GM12878 (cell line): ENCODE measurements around the gene BCKDHB. TPM values are rescaled to one million over a fixed set of nuclear protein-coding genes. Genes with fewer than 3 reads are reported as not detected.

Experiments used
- ATAC-seq: fragments of 200-7000 bp; cut with Tn5 transposase; 3 replicates; pipeline ENCODE4 v1.9.1; 2020; ENCODE audit warnings: mild to moderate bottlenecking, moderate library complexity
- BruUV-seq: library from RNA; stranded (reverse); fragments of 400-500 nt; replicated peaks from 2 replicates; lab custom pipeline; 2021; lab: Mats Ljungman, UMichigan
- CTCF ChIA-PET: fragments of 300-600 bp; sonication (Branson Sonifier 250); formaldehyde crosslinking; extraction: SDS; loops from one replicate; lab custom pipeline; 2021; ENCODE audit warnings: inconsistent platforms; lab: Yijun Ruan, JAX
- POLR2A ChIA-PET: fragments of 350-600 bp; formaldehyde crosslinking; extraction: SDS; loops from one replicate; lab custom pipeline; 2021; ENCODE audit warnings: inconsistent platforms; lab: Charles Lee
- RAD21 ChIA-PET: fragments of 300-600 bp; sonication (Branson Sonifier 250); formaldehyde crosslinking; loops from one replicate; lab custom pipeline; 2023; ENCODE audit warnings: antibody characterized with exemption; ENCODE audit not compliant: unreplicated experiment; lab: Charles Lee
- SMC1A ChIA-PET: fragments of 300-600 bp; sonication (Branson Sonifier 250); formaldehyde crosslinking; loops from one replicate; lab custom pipeline; 2023; ENCODE audit not compliant: unreplicated experiment, uncharacterized antibody; lab: Charles Lee
- DNase-seq: peaks from one replicate; pipeline ENCODE4 v3.0.0-alpha.2; 2011; ENCODE audit warnings: low read depth, low spot score
- FAIRE-seq: peaks from 3 replicates; lab custom pipeline; 2011; peaks lifted over from hg19 to GRCh38; lab: Jason Lieb, UNC
- H2AFZ ChIP-seq: 2 replicates; pipeline ENCODE4 v1.6.0; 2011; ENCODE audit warnings: low read depth, low read length, control low read depth; ENCODE audit not compliant: control insufficient read depth
- H3K27ac ChIP-seq: 2 replicates; pipeline ENCODE4 v1.5.1; 2011; ENCODE audit warnings: control low read depth; ENCODE audit not compliant: control insufficient read depth, insufficient read depth
- H3K27me3 ChIP-seq, 2 experiments: replicated peaks in 1 of 2; 2 replicates each; pipeline versions ENCODE4 v1.6.0 to v1.6.1; 2011; ENCODE audit warnings: low read length in 1 of 2; ENCODE audit not compliant: control insufficient read depth in 2 of 2, insufficient read depth in 2 of 2
- H3K36me3 ChIP-seq, 2 experiments: 2 replicates each; pipeline ENCODE4 v1.5.1; 2011; ENCODE audit warnings: low read length in 1 of 2; ENCODE audit not compliant: control insufficient read depth in 2 of 2, insufficient read depth in 2 of 2
- H3K4me1 ChIP-seq: 2 replicates; pipeline ENCODE4 v1.6.1; 2011; ENCODE audit warnings: mild to moderate bottlenecking, low read length, moderate library complexity, mixed read lengths; ENCODE audit not compliant: control insufficient read depth, insufficient read depth
- H3K4me2 ChIP-seq: 2 replicates; pipeline ENCODE4 v1.6.0; 2011; ENCODE audit warnings: control low read depth; ENCODE audit not compliant: control insufficient read depth, insufficient read depth
- H3K4me3 ChIP-seq: fragments of 200-600 bp; sonication (generic); 2 replicates; pipeline ENCODE4 v1.5.1; 2016
- H3K79me2 ChIP-seq: 2 replicates; pipeline ENCODE4 v1.6.0; 2011; ENCODE audit warnings: low read length; ENCODE audit not compliant: control insufficient read depth, insufficient read depth
- H3K9ac ChIP-seq: 2 replicates; pipeline ENCODE4 v1.8.0; 2011; ENCODE audit warnings: low read length, control low read depth, mixed read lengths; ENCODE audit not compliant: control insufficient read depth, insufficient read depth
- H3K9me3 ChIP-seq: replicated peaks from 3 replicates; pipeline ENCODE4 v1.5.1; 2011; ENCODE audit warnings: mild to moderate bottlenecking, low read length; ENCODE audit not compliant: control insufficient read depth, insufficient read depth
- H4K20me1 ChIP-seq: 2 replicates; pipeline ENCODE4 v1.6.0; 2011; ENCODE audit not compliant: control insufficient read depth, insufficient read depth
- BCL11A ChIP-seq: IDR thresholded peaks from 2 replicates; pipeline ENCODE4 v1.6.1; 2011; ENCODE audit warnings: low read depth, low read length
- CEBPB ChIP-seq, 2 experiments: fragments of 150-350 bp in 1 of 2; IDR thresholded peaks; 2 replicates each; pipeline ENCODE4 v1.6.1; 2012 to 2014; ENCODE audit warnings: low read depth in 2 of 2, low read length in 2 of 2, borderline replicate concordance in 1 of 2, inconsistent platforms in 1 of 2
- DPF2 ChIP-seq: fragments of 450-650 bp; IDR thresholded peaks from 2 replicates; pipeline ENCODE4 v1.6.1; 2017; ENCODE audit warnings: mild to moderate bottlenecking
- E2F8 ChIP-seq: fragments of 450-650 bp; IDR thresholded peaks from 2 replicates; pipeline ENCODE4 v1.6.1; 2018; ENCODE audit warnings: mild to moderate bottlenecking, low read depth, moderate library complexity; ENCODE audit not compliant: partially characterized antibody
- EED ChIP-seq: sonication (generic); IDR thresholded peaks from 2 replicates; pipeline ENCODE4 v1.6.1; 2016; ENCODE audit warnings: antibody characterized with exemption, low read depth
- ETV6 ChIP-seq, 2 experiments: fragments of 450-650 bp in 1 of 2; IDR thresholded peaks in 1 of 2; conservative IDR thresholded peaks in 1 of 2; 2 replicates each; pipeline ENCODE4 v1.6.1; 2014; ENCODE audit warnings: antibody characterized with exemption in 1 of 2, borderline replicate concordance in 1 of 2, low read depth in 1 of 2, mild to moderate bottlenecking in 1 of 2, moderate library complexity in 1 of 2
- FOXK2 ChIP-seq: fragments of 450-650 bp; IDR thresholded peaks from 2 replicates; pipeline ENCODE4 v1.6.1; 2017; ENCODE audit warnings: mild to moderate bottlenecking, moderate library complexity
- LARP7 ChIP-seq: fragments of 450-650 bp; IDR thresholded peaks from 2 replicates; pipeline ENCODE4 v1.6.1; 2017; ENCODE audit warnings: mild to moderate bottlenecking
- SMARCA5 ChIP-seq: fragments of 450-650 bp; IDR thresholded peaks from 2 replicates; pipeline ENCODE4 v1.6.1; 2017; ENCODE audit warnings: mild to moderate bottlenecking
- SMC3 ChIP-seq: IDR thresholded peaks from 2 replicates; pipeline ENCODE4 v1.6.1; 2011; ENCODE audit warnings: low read length, improper control_type of control experiment, borderline replicate concordance
- SREBF2 ChIP-seq: IDR thresholded peaks from 2 replicates; pipeline ENCODE4 v1.6.1; 2012; ENCODE audit warnings: mild to moderate bottlenecking, low read length
- SRF ChIP-seq, 2 experiments: IDR thresholded peaks; 2 replicates each; pipeline ENCODE4 v1.6.1; 2011; ENCODE audit warnings: low read depth in 2 of 2, low read length in 2 of 2, mild to moderate bottlenecking in 1 of 2, moderate library complexity in 1 of 2
- TCF7 ChIP-seq: IDR thresholded peaks from 2 replicates; pipeline ENCODE4 v1.6.1; 2014; ENCODE audit warnings: antibody characterized with exemption, borderline replicate concordance
- ZZZ3 ChIP-seq: IDR thresholded peaks from 2 replicates; pipeline ENCODE4 v1.6.1; 2011; ENCODE audit warnings: low read depth; ENCODE audit not compliant: control insufficient read depth, insufficient read length
- in situ Hi-C: fragments of 300-500 bp; cut with MboI; formaldehyde crosslinking; loops from 9 replicates; pipeline ENCODE4 v1.14.3; 2018; ENCODE audit warnings: mixed read lengths
- intact Hi-C: fragments of 100-400 bp; cut with micrococcal nuclease; formaldehyde crosslinking; loops from one replicate; pipeline ENCODE4 v1.14.2; 2022; ENCODE audit not compliant: unreplicated experiment
- polyA plus RNA-seq, 11 experiments: library from polyadenylated mRNA; depleted of rRNA in 4 of 11; unstranded in 6 of 11; stranded (reverse) in 5 of 11; fragments of >200 nt; fragmentation: Nextera tagmentation in 4 of 11; fragmentation: Illumina TruSeq in 1 of 11; extraction: Ambion mirVana in 4 of 11; extraction: Trizol in 1 of 11; gene quantifications; 1 replicate in 1 of 11; 2 replicates in 10 of 11; pipeline versions ENCODE4 v1.2.1 to v1.2.3, GENCODE V29; 2011 to 2016; ENCODE audit warnings: inconsistent platforms in 2 of 11, missing spikeins in 2 of 11, low read depth in 1 of 11
- total RNA-seq, 4 experiments: library from RNA; depleted of rRNA in 3 of 4; stranded (reverse); fragments of >200 nt in 3 of 4; fragmentation: Illumina TruSeq in 1 of 4; extraction: Trizol in 1 of 4; gene quantifications; 2 replicates each; pipeline versions ENCODE4 v1.2.1 to v1.2.3, GENCODE V29; 2013 to 2021
- TF ChIP-seq, protein P1 (sequence below), 3 experiments: IDR thresholded peaks in 2 of 3; conservative IDR thresholded peaks in 1 of 3; 2 replicates each; pipeline ENCODE4 v1.5.1; 2011; ENCODE audit warnings: low read depth in 3 of 3, low read length in 3 of 3, mild to moderate bottlenecking in 3 of 3, control low read depth in 2 of 3, moderate library complexity in 2 of 3, inconsistent platforms in 1 of 3, mixed read lengths in 1 of 3; ENCODE audit not compliant: control insufficient read depth in 2 of 3, insufficient read depth in 1 of 3; ENCODE audit errors: extremely low read depth in 1 of 3
- TF ChIP-seq, protein P2 (sequence below): fragments of 450-650 bp; IDR thresholded peaks from 2 replicates; pipeline ENCODE4 v1.6.1; 2017; ENCODE audit warnings: mild to moderate bottlenecking
- TF ChIP-seq, protein P3 (sequence below): fragments of 450-650 bp; IDR thresholded peaks from 2 replicates; pipeline ENCODE4 v1.6.1; 2017; ENCODE audit warnings: mild to moderate bottlenecking, low read depth, inconsistent platforms; ENCODE audit not compliant: poor library complexity, severe bottlenecking

The BCKDHB gene
- total and polyA plus RNA-seq, 10 of the 15 experiments (the other 5 are each of a cell fraction or from before 2014, with no cell fraction given) = 12.9 to 57.1 (median 25.3) TPM

DNA sequence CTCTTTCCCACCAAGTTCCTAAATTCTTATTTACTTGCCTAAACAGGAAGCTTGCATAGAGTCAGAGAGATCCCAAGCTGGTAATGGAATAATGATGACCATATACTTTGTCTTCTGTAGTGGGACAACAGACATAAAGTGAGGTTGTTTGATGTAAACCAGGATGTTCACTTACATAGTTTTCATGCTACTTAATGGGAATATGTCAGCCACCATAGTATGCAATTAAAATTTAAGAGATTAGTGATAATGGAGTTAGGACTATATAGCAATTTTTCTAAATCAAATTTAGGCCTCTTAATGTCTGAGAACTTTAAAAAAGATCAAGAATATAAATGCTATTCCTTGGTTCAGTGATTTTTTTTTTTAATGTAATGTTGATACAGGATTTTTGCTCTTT lies 180.6 kb downstream of the BCKDHB start:
- no TSS peak for BruUV-seq
- H3K4me2 ChIP-seq = no peak overlapping the region
- no peaks in the 10 kb centered on the region for H3K9me3 ChIP-seq
- ChIA-PET SMC1A (interaction anchor here (1.2 kb wide), 1 partner anchor 14 kb away, joined by 3 read pairs; no protein-coding TSS in a partner anchor), CTCF (interaction anchor here (0.6 kb wide), 1 partner anchor 105 kb away, joined by 3 read pairs; no protein-coding TSS in a partner anchor), POLR2A (no interaction called here), RAD21 (no interaction called here)
- H2AFZ ChIP-seq = no peak overlapping the region
- intact Hi-C loops = no loop called here
- no peaks in the 10 kb centered on the region for H3K79me2 ChIP-seq
- H3K4me3 ChIP-seq = no peak overlapping the region
- H3K27ac ChIP-seq = no peak overlapping the region
- no peaks in the 10 kb centered on the region for H3K4me1 ChIP-seq
- no peaks in the 10 kb centered on the region for H3K27me3 ChIP-seq
- FAIRE-seq (no peak), ATAC-seq (no peak), DNase-seq (no peak)
- in situ Hi-C loops = no loop called here
- TF ChIP-seq, protein P1, sequence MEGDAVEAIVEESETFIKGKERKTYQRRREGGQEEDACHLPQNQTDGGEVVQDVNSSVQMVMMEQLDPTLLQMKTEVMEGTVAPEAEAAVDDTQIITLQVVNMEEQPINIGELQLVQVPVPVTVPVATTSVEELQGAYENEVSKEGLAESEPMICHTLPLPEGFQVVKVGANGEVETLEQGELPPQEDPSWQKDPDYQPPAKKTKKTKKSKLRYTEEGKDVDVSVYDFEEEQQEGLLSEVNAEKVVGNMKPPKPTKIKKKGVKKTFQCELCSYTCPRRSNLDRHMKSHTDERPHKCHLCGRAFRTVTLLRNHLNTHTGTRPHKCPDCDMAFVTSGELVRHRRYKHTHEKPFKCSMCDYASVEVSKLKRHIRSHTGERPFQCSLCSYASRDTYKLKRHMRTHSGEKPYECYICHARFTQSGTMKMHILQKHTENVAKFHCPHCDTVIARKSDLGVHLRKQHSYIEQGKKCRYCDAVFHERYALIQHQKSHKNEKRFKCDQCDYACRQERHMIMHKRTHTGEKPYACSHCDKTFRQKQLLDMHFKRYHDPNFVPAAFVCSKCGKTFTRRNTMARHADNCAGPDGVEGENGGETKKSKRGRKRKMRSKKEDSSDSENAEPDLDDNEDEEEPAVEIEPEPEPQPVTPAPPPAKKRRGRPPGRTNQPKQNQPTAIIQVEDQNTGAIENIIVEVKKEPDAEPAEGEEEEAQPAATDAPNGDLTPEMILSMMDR (IDR thresholded peaks at IDR 0.05 in 2 of 3, conservative IDR thresholded peaks at IDR 0.05 in 1 of 3; ENCODE audit: control insufficient read depth in 2 of 3, extremely low read depth in 1 of 3, insufficient read depth in 1 of 3, low read depth in 3 of 3, low read length in 3 of 3) = no peak
- TF ChIP-seq FOXK2 (no peak), LARP7 (no peak), EED (no peak), ZZZ3 (no peak), SMC3 (no peak), TCF7 (no peak), E2F8 (no peak), CEBPB (IDR thresholded peaks at IDR 0.05; ENCODE audit: borderline replicate concordance in 1 of 2, low read depth in 2 of 2, low read length in 2 of 2) (no peak), SRF (IDR thresholded peaks at IDR 0.05; ENCODE audit: low read depth in 2 of 2, low read length in 2 of 2) (no peak), SREBF2 (no peak), DPF2 (no peak), SMARCA5 (no peak), ETV6 (conservative IDR thresholded peaks at IDR 0.05 in 1 of 2, IDR thresholded peaks at IDR 0.05 in 1 of 2; ENCODE audit: borderline replicate concordance in 1 of 2, low read depth in 1 of 2) (no peak), BCL11A (no peak)
- TF ChIP-seq, protein P2, sequence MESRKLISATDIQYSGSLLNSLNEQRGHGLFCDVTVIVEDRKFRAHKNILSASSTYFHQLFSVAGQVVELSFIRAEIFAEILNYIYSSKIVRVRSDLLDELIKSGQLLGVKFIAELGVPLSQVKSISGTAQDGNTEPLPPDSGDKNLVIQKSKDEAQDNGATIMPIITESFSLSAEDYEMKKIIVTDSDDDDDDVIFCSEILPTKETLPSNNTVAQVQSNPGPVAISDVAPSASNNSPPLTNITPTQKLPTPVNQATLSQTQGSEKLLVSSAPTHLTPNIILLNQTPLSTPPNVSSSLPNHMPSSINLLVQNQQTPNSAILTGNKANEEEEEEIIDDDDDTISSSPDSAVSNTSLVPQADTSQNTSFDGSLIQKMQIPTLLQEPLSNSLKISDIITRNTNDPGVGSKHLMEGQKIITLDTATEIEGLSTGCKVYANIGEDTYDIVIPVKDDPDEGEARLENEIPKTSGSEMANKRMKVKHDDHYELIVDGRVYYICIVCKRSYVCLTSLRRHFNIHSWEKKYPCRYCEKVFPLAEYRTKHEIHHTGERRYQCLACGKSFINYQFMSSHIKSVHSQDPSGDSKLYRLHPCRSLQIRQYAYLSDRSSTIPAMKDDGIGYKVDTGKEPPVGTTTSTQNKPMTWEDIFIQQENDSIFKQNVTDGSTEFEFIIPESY = no peak
- TF ChIP-seq, protein P3, sequence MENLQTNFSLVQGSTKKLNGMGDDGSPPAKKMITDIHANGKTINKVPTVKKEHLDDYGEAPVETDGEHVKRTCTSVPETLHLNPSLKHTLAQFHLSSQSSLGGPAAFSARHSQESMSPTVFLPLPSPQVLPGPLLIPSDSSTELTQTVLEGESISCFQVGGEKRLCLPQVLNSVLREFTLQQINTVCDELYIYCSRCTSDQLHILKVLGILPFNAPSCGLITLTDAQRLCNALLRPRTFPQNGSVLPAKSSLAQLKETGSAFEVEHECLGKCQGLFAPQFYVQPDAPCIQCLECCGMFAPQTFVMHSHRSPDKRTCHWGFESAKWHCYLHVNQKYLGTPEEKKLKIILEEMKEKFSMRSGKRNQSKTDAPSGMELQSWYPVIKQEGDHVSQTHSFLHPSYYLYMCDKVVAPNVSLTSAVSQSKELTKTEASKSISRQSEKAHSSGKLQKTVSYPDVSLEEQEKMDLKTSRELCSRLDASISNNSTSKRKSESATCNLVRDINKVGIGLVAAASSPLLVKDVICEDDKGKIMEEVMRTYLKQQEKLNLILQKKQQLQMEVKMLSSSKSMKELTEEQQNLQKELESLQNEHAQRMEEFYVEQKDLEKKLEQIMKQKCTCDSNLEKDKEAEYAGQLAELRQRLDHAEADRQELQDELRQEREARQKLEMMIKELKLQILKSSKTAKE = no peak
- H3K9ac ChIP-seq = no peak overlapping the region
- H4K20me1 ChIP-seq = no peaks in the 10 kb centered on the region
- no peaks in the 10 kb centered on the region for H3K36me3 ChIP-seq
